ENCODE data around the gene EXD3. TPM values are rescaled to one million over a fixed set of nuclear protein-coding genes. Genes with fewer than 3 reads are reported as not detected.
"Not testable (repeated sequence)": the region's sequence is repeated elsewhere in the genome, so short reads cannot be mapped to it uniquely, and the experiment has no call there.

EXD3 gene
- total and polyA plus RNA-seq, 8 donors: 12.9 to 105 (median 24.0) TPM

- DNase-seq: no peak
- H3K4me3 ChIP-seq: no peak overlapping the region
- TF ChIP-seq POLR2AphosphoS5 (IDR thresholded peaks at IDR 0.05): no peak
- TF ChIP-seq EP300 (IDR thresholded peaks at IDR 0.05): no peak
- TF ChIP-seq CTCF (IDR thresholded peaks at IDR 0.05): no peak
- no peak for TF ChIP-seq POLR2A (IDR thresholded peaks at IDR 0.05)
Measured at GRCh38 chr9:137467161-137467581, 44.2 kb upstream of the EXD3 start.

GRCh38 chr9:137466389-137467085 lies 43.6 kb upstream of the EXD3 start:
- H3K9me3 ChIP-seq; H3K27me3 ChIP-seq; intact Hi-C loops (cut with DNase I; ENCODE audit: low total_unique reads); DNase-seq; H3K27ac ChIP-seq; H3K4me1 ChIP-seq; H3K4me3 ChIP-seq: not testable (repeated sequence)
- 89 to 94% (median 92%) methylated on average over 34 to 35 of the region's 35 CpGs for WGBS, 5 donors
- H3K36me3 ChIP-seq: peaks cover 0 to 21% (median 10%) of the 10 kb centered on the region in 4 donors

More at GRCh38 chr9:137467161-137467581, 44.2 kb upstream of the EXD3 start:
- Histone ChIP-seq H3K36me3 (peaks cover 0 to 16% (median 9%) of the 10 kb centered on the region in 4 donors), H3K4me1 (peaks cover 0 to 2% (median 0%) of the 10 kb centered on the region in 4 donors), H3K27ac (no peak overlapping the region), H3K9me3 (no peaks in the 10 kb centered on the region), H3K27me3 (peaks cover 0 to 4% (median 0%) of the 10 kb centered on the region in 3 donors)
- intact Hi-C loops (cut with DNase I; ENCODE audit: low total_unique reads): no loop called here
- 89 to 96% (median 93%) methylated on average over 13 to 16 of the region's 16 CpGs for WGBS, 5 donors

- intact Hi-C loops (cut with DNase I; ENCODE audit: low total_unique reads): no loop called here
- TF ChIP-seq EP300 (IDR thresholded peaks at IDR 0.05): no peak
- TF ChIP-seq POLR2AphosphoS5 (IDR thresholded peaks at IDR 0.05): no peak
- no peak for TF ChIP-seq CTCF (IDR thresholded peaks at IDR 0.05)
- TF ChIP-seq POLR2A (IDR thresholded peaks at IDR 0.05): no peak
- peaks cover 0 to 27% (median 14%) of the 10 kb centered on the region in 4 donors for H3K36me3 ChIP-seq
- 88 to 92% (median 90%) methylated on average over 21 to 23 of the region's 23 CpGs for WGBS, 5 donors
- peaks cover 0 to 15% (median 5%) of the 10 kb centered on the region in 4 donors for H3K4me1 ChIP-seq
- no peak overlapping the region for H3K4me3 ChIP-seq
- H3K9me3 ChIP-seq: no peaks in the 10 kb centered on the region
- H3K27ac ChIP-seq: no peak overlapping the region
- DNase-seq: no peak
- peaks cover 0 to 4% (median 0%) of the 10 kb centered on the region in 3 donors for H3K27me3 ChIP-seq
Measured at GRCh38 chr9:137465720-137466388, 42.9 kb upstream of the EXD3 start.

- WGBS, 5 donors: 90 to 95% (median 93%) methylated on average over 17 to 23 of the region's 23 CpGs
- Histone ChIP-seq H3K9me3 (no peaks in the 10 kb centered on the region), H3K27me3 (peaks cover 0 to 4% (median 0%) of the 10 kb centered on the region in 3 donors), H3K36me3 (peaks cover 0 to 29% (median 15%) of the 10 kb centered on the region in 4 donors), H3K4me1 (peaks cover 2 to 20% (median 8%) of the 10 kb centered on the region in 4 donors), H3K4me3 (no peak overlapping the region), H3K27ac (no peak overlapping the region)
- DNase-seq: no peak
- intact Hi-C loops (cut with DNase I; ENCODE audit: low total_unique reads): no loop called here
- TF ChIP-seq EP300 (IDR thresholded peaks at IDR 0.05) (no peak), POLR2AphosphoS5 (IDR thresholded peaks at IDR 0.05) (no peak), POLR2A (IDR thresholded peaks at IDR 0.05) (no peak), CTCF (IDR thresholded peaks at IDR 0.05) (no peak)
Measured at GRCh38 chr9:137465000-137465719, 42.2 kb upstream of the EXD3 start.

Measured in stomach (tissue), 9 donors.